Heart right ventricle (tissue), 16 donors: ENCODE measurements around the gene KPNB1. TPM values are rescaled to one million over a fixed set of nuclear protein-coding genes. Genes with fewer than 3 reads are reported as not detected.

Source experiments
- ATAC-seq, 8 donors: fragments of 200-7000 bp; cut with Tn5 transposase; one replicate each; pipeline ENCODE4 v1.9.1; 2020; ENCODE audit warnings: mild to moderate bottlenecking in 8 of 8, moderate library complexity in 8 of 8, moderate number of reproducible peaks in 1 of 8
- DNase-seq, 2 donors: peaks; one replicate each; pipeline ENCODE4 v3.0.0-alpha.2; 2020
- H3K27ac ChIP-seq, 10 donors: fragments of 200-600 bp; sonication (generic) in 2 of 10; one replicate each; pipeline versions ENCODE4 v1.5.0 to v1.8.0; 2020 to 2022; ENCODE audit warnings: mild to moderate bottlenecking in 3 of 10
- H3K27me3 ChIP-seq, 7 donors: fragments of 200-600 bp; one replicate each; pipeline ENCODE4 v1.8.0; 2021 to 2022; ENCODE audit warnings: mild to moderate bottlenecking in 2 of 7
- H3K36me3 ChIP-seq, 9 donors: fragments of 200-600 bp; sonication (generic) in 1 of 9; one replicate each; pipeline versions ENCODE4 v1.5.0 to v1.8.0; 2020 to 2022; ENCODE audit warnings: mild to moderate bottlenecking in 2 of 9
- H3K4me1 ChIP-seq, 9 donors: fragments of 200-600 bp; sonication (generic) in 1 of 9; one replicate each; pipeline versions ENCODE4 v1.5.0 to v1.8.0; 2020 to 2022; ENCODE audit warnings: mild to moderate bottlenecking in 4 of 9
- H3K4me3 ChIP-seq, 10 donors: fragments of 200-600 bp; sonication (generic) in 2 of 10; one replicate each; pipeline versions ENCODE4 v1.5.0 to v1.8.0; 2020 to 2022; ENCODE audit warnings: mild to moderate bottlenecking in 7 of 10, moderate library complexity in 2 of 10
- H3K9me3 ChIP-seq, 11 donors: fragments of 200-600 bp in 10 of 11; sonication (generic) in 2 of 11; one replicate each; pipeline versions ENCODE4 v1.5.0 to v1.8.0; 2013 to 2022; ENCODE audit warnings: mild to moderate bottlenecking in 2 of 11, control low read depth in 1 of 11, moderate library complexity in 1 of 11
- WGBS, 2 donors: extraction: QIAGEN DNeasy Blood & Tissue Kit; methylation state at CpG; one replicate each; pipeline ENCODE4 v1.1.7; 2013; ENCODE audit warnings: inconsistent platforms in 1 of 2; 5-methylcytosine and 5-hydroxymethylcytosine counted together
- intact Hi-C, 10 donors: fragments of 100-400 bp; cut with DNase I; formaldehyde crosslinking; loops; one replicate each; pipeline versions ENCODE4 v1.11.1 to v1.14.2; 2022
- polyA plus RNA-seq, 2 donors: library from polyadenylated mRNA; stranded (reverse); fragments of 200-250 nt; gene quantifications; one replicate each; pipeline ENCODE4 v1.2.3, GENCODE V29; 2013
- total RNA-seq, 10 donors: library from RNA; stranded (reverse); fragmentation: NEBNext Ultra II Directional in 3 of 10; extraction: Animal tissue kit (Norgen Biotek cat#: 25700) in 3 of 10; gene quantifications; one replicate each; pipeline versions ENCODE4 v1.2.1 to v1.2.4, GENCODE V29; 2021 to 2023
- TF ChIP-seq, protein P1 (sequence below), 9 donors: fragments of 200-600 bp; sonication (generic) in 2 of 9; IDR thresholded peaks; one replicate each; pipeline versions ENCODE4 v1.5.0 to v1.8.0; 2021 to 2022; ENCODE audit warnings: antibody characterized with exemption in 9 of 9, mild to moderate bottlenecking in 5 of 9, moderate library complexity in 1 of 9
- donor health status: Arrhythmogenic right ventricular cardiomyopathy.
- donor health status: ischemic (EF 13 %, LVEDD 7.1; RV severe dilation, severe dysfunction).
- donor health status: healthy with polysubstance abuse.
- donor health status: DM: no; HTN: yes; CAD: no.
- donor health status: DM: no; HTN: no; CAD: no.
- donor health status: ischemic (EF 25% LVEDD 6.9; RV normal size, moderate dysfunction).
- donor health status: ischemic (EF 25% LVEDD 5.7; RV mildly dilated, moderate dysfunction).
- donor health status: healthy.
- donor health status: DM: yes; HTN: yes; CAD: no.
- donor health status: Ischemic cardiomyopathy.
- donor health status: ischemic (EF 35%, LVEDD 5.7; RV mildly dilated, moderate dysfunction).
- donor health status: nonischemic (EF 11% LVEDD 7.7; RV severe dilation, severe dysfunction).
- donor health status: DM: yes; HTN: yes; CAD: no.
- donor health status: PGD.
- donor health status: ischemic (EF 29% LVEDD 5.4; RV normal size, mild dysfunction).
- donor health status: nonischemic (EF 23%, LVEDD 6.1; RV moderate dilation, normal function).

The KPNB1 gene
- total and polyA plus RNA-seq, 12 donors: 30.6 to 236 (median 182) TPM

DNA sequence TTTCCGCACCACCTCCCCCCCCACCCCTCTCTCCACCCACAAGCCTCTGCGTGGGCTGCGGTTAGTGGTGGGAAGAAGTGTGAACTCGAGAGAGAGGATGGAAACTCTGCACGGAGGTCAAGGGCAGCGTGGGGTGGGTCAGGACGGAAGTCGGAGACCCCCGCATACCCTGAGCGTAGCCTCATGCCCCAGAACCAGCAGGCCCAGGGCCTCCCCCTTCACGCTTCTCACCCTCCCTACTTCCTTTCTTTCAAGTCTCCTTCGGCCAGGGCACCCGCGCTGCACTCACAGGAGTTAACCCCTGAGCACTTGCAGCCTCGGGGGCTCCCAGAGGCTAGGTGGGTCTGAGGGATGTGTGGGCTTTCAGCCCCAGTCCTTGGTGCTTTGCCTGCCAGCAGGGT is 53.5 kb downstream of the KPNB1 start:
- H3K27ac ChIP-seq: peak overlapping the region in 1 of 10 donors; percentile 67
- intact Hi-C loops: loop anchor here in 2 of 10 donors (10.0 kb wide), 1 partner anchor 92 kb away; no protein-coding TSS in a partner anchor
- H3K4me3 ChIP-seq: no peak overlapping the region
- DNase-seq: no peak
- peaks cover 5 to 54% (median 30%) of the 10 kb centered on the region in 9 donors for H3K4me1 ChIP-seq
- peaks cover 0 to 73% (median 9%) of the 10 kb centered on the region in 9 donors for H3K36me3 ChIP-seq
- H3K27me3 ChIP-seq: no peaks in the 10 kb centered on the region
- TF ChIP-seq, protein P1, sequence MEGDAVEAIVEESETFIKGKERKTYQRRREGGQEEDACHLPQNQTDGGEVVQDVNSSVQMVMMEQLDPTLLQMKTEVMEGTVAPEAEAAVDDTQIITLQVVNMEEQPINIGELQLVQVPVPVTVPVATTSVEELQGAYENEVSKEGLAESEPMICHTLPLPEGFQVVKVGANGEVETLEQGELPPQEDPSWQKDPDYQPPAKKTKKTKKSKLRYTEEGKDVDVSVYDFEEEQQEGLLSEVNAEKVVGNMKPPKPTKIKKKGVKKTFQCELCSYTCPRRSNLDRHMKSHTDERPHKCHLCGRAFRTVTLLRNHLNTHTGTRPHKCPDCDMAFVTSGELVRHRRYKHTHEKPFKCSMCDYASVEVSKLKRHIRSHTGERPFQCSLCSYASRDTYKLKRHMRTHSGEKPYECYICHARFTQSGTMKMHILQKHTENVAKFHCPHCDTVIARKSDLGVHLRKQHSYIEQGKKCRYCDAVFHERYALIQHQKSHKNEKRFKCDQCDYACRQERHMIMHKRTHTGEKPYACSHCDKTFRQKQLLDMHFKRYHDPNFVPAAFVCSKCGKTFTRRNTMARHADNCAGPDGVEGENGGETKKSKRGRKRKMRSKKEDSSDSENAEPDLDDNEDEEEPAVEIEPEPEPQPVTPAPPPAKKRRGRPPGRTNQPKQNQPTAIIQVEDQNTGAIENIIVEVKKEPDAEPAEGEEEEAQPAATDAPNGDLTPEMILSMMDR (IDR thresholded peaks at IDR 0.05): no peak
- 76 to 83% methylated on average over 15 of the region's 15 CpGs for WGBS, 2 donors
- no peak for ATAC-seq
- no peaks in the 10 kb centered on the region for H3K9me3 ChIP-seq

DNA sequence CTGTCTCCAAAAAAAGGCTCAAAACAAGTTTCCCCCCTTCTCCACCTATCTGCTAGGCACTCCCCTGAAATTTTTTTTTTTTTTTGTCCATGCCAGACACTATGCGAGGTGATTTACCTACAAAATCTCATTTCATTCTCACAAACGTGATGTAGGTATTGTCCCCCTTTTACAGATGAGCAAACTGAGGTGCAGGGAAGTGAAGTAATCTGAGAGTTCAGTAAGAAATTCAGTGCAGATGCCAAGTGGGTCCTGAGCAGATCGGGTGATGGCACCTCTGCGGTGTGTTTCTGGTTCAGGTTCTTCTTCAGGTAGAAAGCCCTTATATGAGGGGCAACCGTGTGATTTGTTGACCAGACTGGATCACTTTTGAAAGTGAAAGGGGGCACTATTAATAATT is 54.0 kb downstream of the KPNB1 start:
- 93 to 95% methylated on average over 5 of the region's 5 CpGs for WGBS, 2 donors
- Histone ChIP-seq H3K36me3 (peaks cover 0 to 68% (median 9%) of the 10 kb centered on the region in 9 donors), H3K27ac (peak overlapping the region in 1 of 10 donors; percentile 67), H3K27me3 (no peaks in the 10 kb centered on the region), H3K4me1 (peaks cover 5 to 54% (median 30%) of the 10 kb centered on the region in 9 donors), H3K4me3 (no peak overlapping the region), H3K9me3 (no peaks in the 10 kb centered on the region)
- ATAC-seq (no peak), DNase-seq (no peak)
- intact Hi-C loops: loop anchor here in 2 of 10 donors (10.0 kb wide), 1 partner anchor 91 kb away; no protein-coding TSS in a partner anchor
- TF ChIP-seq, protein P1 (IDR thresholded peaks at IDR 0.05): no peak

GRCh38 chr17:47704116-47704515 is 54.4 kb downstream of the KPNB1 start:
- Histone ChIP-seq H3K4me1 (peaks cover 5 to 54% (median 30%) of the 10 kb centered on the region in 9 donors), H3K27ac (peak overlapping the region in 1 of 10 donors; percentile 67), H3K4me3 (no peak overlapping the region), H3K36me3 (peaks cover 0 to 65% (median 8%) of the 10 kb centered on the region in 9 donors), H3K9me3 (no peaks in the 10 kb centered on the region), H3K27me3 (no peaks in the 10 kb centered on the region)
- ATAC-seq: no peak
- DNase-seq: no peak
- TF ChIP-seq, protein P1 (IDR thresholded peaks at IDR 0.05): no peak
- 69 to 84% methylated on average over 14 of the region's 14 CpGs for WGBS, 2 donors
- intact Hi-C loops: loop anchor here in 2 of 10 donors (10.0 kb wide), 1 partner anchor 91 kb away; no protein-coding TSS in a partner anchor

DNA sequence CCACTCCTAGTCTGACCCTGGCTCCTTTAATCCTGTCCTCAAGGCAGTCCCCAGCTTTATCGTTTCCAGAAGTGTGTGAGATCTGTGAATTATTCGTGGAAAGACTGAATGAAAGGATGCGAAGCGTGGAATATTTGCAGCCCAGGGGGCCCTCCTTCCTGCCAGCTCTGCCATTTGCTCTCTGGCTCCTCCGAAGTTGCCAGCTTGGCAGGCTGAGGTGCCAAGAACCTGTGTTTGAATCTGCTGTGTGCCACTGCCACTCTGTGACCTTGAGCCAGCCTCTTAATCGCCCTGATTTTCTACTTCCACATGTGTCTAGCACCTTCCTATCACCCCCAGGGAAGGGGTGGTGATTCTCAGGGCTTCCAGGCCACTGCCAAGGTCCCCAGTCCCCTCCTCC is 55.0 kb downstream of the KPNB1 start:
- 60 to 63% methylated on average over 6 of the region's 6 CpGs for WGBS, 2 donors
- intact Hi-C loops: loop anchor here in 2 of 10 donors (10.0 kb wide), 1 partner anchor 90 kb away; no protein-coding TSS in a partner anchor
- H3K4me1 ChIP-seq: peaks cover 5 to 54% (median 30%) of the 10 kb centered on the region in 9 donors
- ATAC-seq (no peak), DNase-seq (no peak)
- no peak overlapping the region for H3K4me3 ChIP-seq
- peaks cover 0 to 65% (median 3%) of the 10 kb centered on the region in 9 donors for H3K36me3 ChIP-seq
- no peaks in the 10 kb centered on the region for H3K27me3 ChIP-seq
- no peaks in the 10 kb centered on the region for H3K9me3 ChIP-seq
- TF ChIP-seq, protein P1 (IDR thresholded peaks at IDR 0.05): no peak
- peak overlapping the region in 1 of 10 donors; percentile 67 for H3K27ac ChIP-seq
